Hepatocyte (in vitro differentiated cells): ENCODE results near the gene AP1AR.

Source experiments
- EZH2 ChIP-seq: fragments of 200-600 bp; sonication (generic); IDR thresholded peaks from 2 replicates; pipeline ENCODE4 v1.6.1; 2016; ENCODE audit warnings: antibody characterized with exemption, mild to moderate bottlenecking, borderline replicate concordance
- EZH2phosphoT487 ChIP-seq: fragments of 200-600 bp; sonication (generic); IDR thresholded peaks from one replicate; pipeline ENCODE4 v1.6.1; 2018; ENCODE audit warnings: antibody characterized with exemption, mild to moderate bottlenecking, low read depth, moderate library complexity; ENCODE audit not compliant: unreplicated experiment, severe bottlenecking
- TF ChIP-seq, protein P1 (sequence below): fragments of 200-600 bp; sonication (generic); IDR thresholded peaks from 2 replicates; pipeline ENCODE4 v1.5.1; 2016; ENCODE audit warnings: antibody characterized with exemption, mild to moderate bottlenecking; ENCODE audit not compliant: poor library complexity

DNA sequence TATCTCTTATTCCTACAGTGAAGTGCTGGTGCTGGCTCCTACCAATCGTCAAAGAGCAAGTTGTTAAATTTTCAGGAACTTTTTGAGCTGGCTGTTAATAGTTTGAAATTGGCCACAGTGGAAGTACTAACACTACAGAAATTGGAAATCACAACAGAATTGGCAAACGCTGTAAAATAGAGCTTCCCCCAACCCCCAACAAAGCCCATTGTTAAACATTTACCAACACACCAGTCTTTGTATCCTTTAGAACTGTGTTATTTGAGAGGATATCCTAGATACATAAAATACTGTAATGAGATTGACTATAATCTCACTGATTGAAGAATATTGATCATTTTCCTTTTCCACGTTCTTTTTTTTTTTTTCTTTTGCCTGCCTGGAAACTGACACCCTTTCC lies 49.0 kb upstream of the AP1AR start:
- no peak for TF ChIP-seq EZH2phosphoT487
- TF ChIP-seq, protein P1, sequence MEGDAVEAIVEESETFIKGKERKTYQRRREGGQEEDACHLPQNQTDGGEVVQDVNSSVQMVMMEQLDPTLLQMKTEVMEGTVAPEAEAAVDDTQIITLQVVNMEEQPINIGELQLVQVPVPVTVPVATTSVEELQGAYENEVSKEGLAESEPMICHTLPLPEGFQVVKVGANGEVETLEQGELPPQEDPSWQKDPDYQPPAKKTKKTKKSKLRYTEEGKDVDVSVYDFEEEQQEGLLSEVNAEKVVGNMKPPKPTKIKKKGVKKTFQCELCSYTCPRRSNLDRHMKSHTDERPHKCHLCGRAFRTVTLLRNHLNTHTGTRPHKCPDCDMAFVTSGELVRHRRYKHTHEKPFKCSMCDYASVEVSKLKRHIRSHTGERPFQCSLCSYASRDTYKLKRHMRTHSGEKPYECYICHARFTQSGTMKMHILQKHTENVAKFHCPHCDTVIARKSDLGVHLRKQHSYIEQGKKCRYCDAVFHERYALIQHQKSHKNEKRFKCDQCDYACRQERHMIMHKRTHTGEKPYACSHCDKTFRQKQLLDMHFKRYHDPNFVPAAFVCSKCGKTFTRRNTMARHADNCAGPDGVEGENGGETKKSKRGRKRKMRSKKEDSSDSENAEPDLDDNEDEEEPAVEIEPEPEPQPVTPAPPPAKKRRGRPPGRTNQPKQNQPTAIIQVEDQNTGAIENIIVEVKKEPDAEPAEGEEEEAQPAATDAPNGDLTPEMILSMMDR = no peak
- no peak for TF ChIP-seq EZH2
